Glutamatergic neuron (in vitro differentiated cells): ENCODE data around the gene TMEM266. TPM values are rescaled to one million over a fixed set of nuclear protein-coding genes. Genes with fewer than 3 reads are reported as not detected.

Experiments
- DNase-seq: peaks from one replicate; pipeline ENCODE4 v3.0.0; 2022
- H3K27ac Mint-ChIP-seq: one replicate; pipeline ENCODE4 v1.8.0; 2020; ENCODE audit warnings: mild to moderate bottlenecking, mixed read lengths, inconsistent platforms; ENCODE audit not compliant: unreplicated experiment
- H3K27me3 Mint-ChIP-seq: one replicate; pipeline ENCODE4 v1.8.0; 2020; ENCODE audit warnings: mild to moderate bottlenecking, moderate library complexity, mixed read lengths, inconsistent platforms; ENCODE audit not compliant: unreplicated experiment
- H3K36me3 Mint-ChIP-seq: one replicate; pipeline ENCODE4 v1.8.0; 2020; ENCODE audit warnings: mild to moderate bottlenecking, mixed read lengths, inconsistent platforms; ENCODE audit not compliant: unreplicated experiment
- H3K4me1 Mint-ChIP-seq: one replicate; pipeline ENCODE4 v1.8.0; 2020; ENCODE audit warnings: mild to moderate bottlenecking, low read depth, mixed read lengths, inconsistent platforms; ENCODE audit not compliant: unreplicated experiment
- H3K4me3 Mint-ChIP-seq: one replicate; pipeline ENCODE4 v1.8.0; 2020; ENCODE audit warnings: mild to moderate bottlenecking, mixed read lengths, inconsistent platforms; ENCODE audit not compliant: unreplicated experiment
- H3K9me3 Mint-ChIP-seq: one replicate; pipeline ENCODE4 v1.8.0; 2020; ENCODE audit warnings: mild to moderate bottlenecking, moderate library complexity, mixed read lengths, inconsistent platforms; ENCODE audit not compliant: unreplicated experiment
- CTCF ChIP-seq: fragments of 200-600 bp; sonication (generic); IDR thresholded peaks from one replicate; pipeline ENCODE4 v1.5.0; 2021; ENCODE audit not compliant: partially characterized antibody, unreplicated experiment
- total RNA-seq: library from RNA; stranded (reverse); fragmentation: NEBNext Ultra II Directional; extraction: Animal tissue kit (Norgen Biotek cat#: 25700); gene quantifications from one replicate; pipeline ENCODE4 v1.2.1, GENCODE V29; 2021; ENCODE audit not compliant: unreplicated experiment

The TMEM266 gene
- total RNA-seq, 1 donor from 2014 or later, result 1.3 TPM

- peak overlapping the region; percentile 95 for H3K27ac Mint-ChIP-seq
Observed at GRCh38 chr15:76168237-76168984, 108.6 kb downstream of the TMEM266 start.

GRCh38 chr15:76169018-76169417 lies 109.2 kb downstream of the TMEM266 start:
- H3K4me1 Mint-ChIP-seq, result peaks cover 43% of the 10 kb centered on the region
- DNase-seq, result no peak

More at GRCh38 chr15:76168237-76168984, 108.6 kb downstream of the TMEM266 start:
- H3K9me3 Mint-ChIP-seq, result peaks cover 19% of the 10 kb centered on the region
- H3K4me1 Mint-ChIP-seq, result peaks cover 48% of the 10 kb centered on the region
- H3K27me3 Mint-ChIP-seq, result peaks cover 17% of the 10 kb centered on the region
- peak; percentile 53 for DNase-seq
- TF ChIP-seq CTCF, result no peak
- H3K36me3 Mint-ChIP-seq, result no peaks in the 10 kb centered on the region
- peak overlapping the region; percentile 53 for H3K4me3 Mint-ChIP-seq

DNA sequence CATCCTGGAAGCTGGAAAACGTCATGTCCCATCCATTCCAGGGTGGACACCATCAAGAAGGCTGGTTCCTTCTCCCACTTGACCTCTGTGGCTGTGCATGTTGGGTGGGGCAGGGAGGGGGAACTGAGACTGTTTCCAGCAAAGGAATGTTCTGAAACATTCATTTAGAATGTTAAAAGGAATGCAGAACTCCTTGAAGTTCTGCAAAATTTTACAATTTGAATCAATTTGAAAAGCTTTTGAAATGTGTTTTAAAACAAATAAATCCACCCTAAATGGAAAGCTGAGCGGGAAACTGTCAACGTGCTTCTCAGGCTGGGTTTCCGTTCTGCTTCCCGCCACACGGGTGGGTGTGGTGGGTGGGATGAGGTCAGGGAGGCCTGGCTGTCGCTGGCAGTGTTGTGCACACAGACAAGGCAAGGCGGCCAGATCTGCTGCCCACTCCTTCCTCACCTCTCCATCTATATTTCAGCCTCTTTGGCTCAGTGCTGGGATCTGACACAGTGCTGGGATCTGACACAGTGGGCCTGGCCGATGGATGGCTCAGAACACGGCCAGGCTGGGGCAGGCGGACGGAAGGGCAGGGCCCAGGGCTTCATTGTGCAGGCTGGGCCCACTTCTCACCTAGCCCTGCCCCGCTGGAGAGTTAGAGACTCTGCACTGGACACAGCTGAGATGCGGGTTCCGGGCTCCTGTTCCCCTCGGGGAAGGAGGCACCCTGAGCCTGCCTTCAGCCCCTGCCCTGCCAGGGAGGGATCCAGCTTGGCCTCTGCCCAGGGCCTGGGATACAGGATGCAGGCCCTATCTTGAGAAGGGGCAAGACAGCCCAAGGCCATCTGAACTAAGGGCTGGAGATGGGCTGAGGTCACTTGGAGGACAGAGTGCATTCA lies 110.4 kb downstream of the TMEM266 start:
- H3K4me1 Mint-ChIP-seq, result peaks cover 36% of the 10 kb centered on the region
- peaks cover 17% of the 10 kb centered on the region for H3K9me3 Mint-ChIP-seq
- H3K4me3 Mint-ChIP-seq, result no peak overlapping the region
- DNase-seq, result no peak
- no peak for TF ChIP-seq CTCF
- H3K36me3 Mint-ChIP-seq, result no peaks in the 10 kb centered on the region
- H3K27me3 Mint-ChIP-seq, result peaks cover 16% of the 10 kb centered on the region
- H3K27ac Mint-ChIP-seq, result no peak overlapping the region

More at GRCh38 chr15:76169018-76169417, 109.2 kb downstream of the TMEM266 start:
- Mint-ChIP-seq H3K27ac (peak overlapping the region; percentile 95), H3K36me3 (no peaks in the 10 kb centered on the region), H3K27me3 (peaks cover 19% of the 10 kb centered on the region), H3K9me3 (peaks cover 18% of the 10 kb centered on the region), H3K4me3 (peak overlapping the region; percentile 49)
- no peak for TF ChIP-seq CTCF

GRCh38 chr15:76172782-76173181 lies 113.0 kb downstream of the TMEM266 start:
- Mint-ChIP-seq H3K9me3 (peaks cover 17% of the 10 kb centered on the region), H3K27ac (peak overlapping the region; percentile 92), H3K4me1 (peaks cover 33% of the 10 kb centered on the region), H3K27me3 (peaks cover 15% of the 10 kb centered on the region), H3K4me3 (peak overlapping the region; percentile 58), H3K36me3 (no peaks in the 10 kb centered on the region)
- no peak for TF ChIP-seq CTCF
- DNase-seq, result peak; percentile 73
